Mucosa of stomach (tissue), 1 donor: ENCODE data around the gene MIPEP.

Experiments
- H3K27me3 ChIP-seq: one replicate; pipeline ENCODE4 v1.7.0; 2013; ENCODE audit warnings: mild to moderate bottlenecking, low read length; ENCODE audit not compliant: control insufficient read depth, insufficient read depth
- H3K36me3 ChIP-seq: one replicate; pipeline ENCODE4 v1.7.0; 2013; ENCODE audit warnings: low read length; ENCODE audit not compliant: control insufficient read depth, insufficient read depth
- H3K4me1 ChIP-seq: one replicate; pipeline ENCODE4 v1.7.0; 2013; ENCODE audit warnings: mild to moderate bottlenecking, low read length; ENCODE audit not compliant: control insufficient read depth, insufficient read depth
- H3K4me3 ChIP-seq: one replicate; pipeline ENCODE4 v1.7.0; 2013; ENCODE audit warnings: low read length
- H3K9ac ChIP-seq: one replicate; pipeline ENCODE4 v1.7.0; 2013; ENCODE audit warnings: mild to moderate bottlenecking, low read length, moderate library complexity
- H3K9me3 ChIP-seq: one replicate; pipeline ENCODE4 v1.7.0; 2013; ENCODE audit warnings: mild to moderate bottlenecking, low read length, moderate library complexity; ENCODE audit not compliant: control insufficient read depth
- donor health status: Pancreatic carcinoma.

The MIPEP gene

GRCh38 chr13:23705583-23705982 is 183.6 kb downstream of the MIPEP start:
- no peaks in the 10 kb centered on the region for H3K9me3 ChIP-seq
- no peak overlapping the region for H3K9ac ChIP-seq
- H3K4me1 ChIP-seq: peaks cover 3% of the 10 kb centered on the region
- H3K4me3 ChIP-seq: no peak overlapping the region
- no peaks in the 10 kb centered on the region for H3K36me3 ChIP-seq
- H3K27me3 ChIP-seq: no peaks in the 10 kb centered on the region

DNA sequence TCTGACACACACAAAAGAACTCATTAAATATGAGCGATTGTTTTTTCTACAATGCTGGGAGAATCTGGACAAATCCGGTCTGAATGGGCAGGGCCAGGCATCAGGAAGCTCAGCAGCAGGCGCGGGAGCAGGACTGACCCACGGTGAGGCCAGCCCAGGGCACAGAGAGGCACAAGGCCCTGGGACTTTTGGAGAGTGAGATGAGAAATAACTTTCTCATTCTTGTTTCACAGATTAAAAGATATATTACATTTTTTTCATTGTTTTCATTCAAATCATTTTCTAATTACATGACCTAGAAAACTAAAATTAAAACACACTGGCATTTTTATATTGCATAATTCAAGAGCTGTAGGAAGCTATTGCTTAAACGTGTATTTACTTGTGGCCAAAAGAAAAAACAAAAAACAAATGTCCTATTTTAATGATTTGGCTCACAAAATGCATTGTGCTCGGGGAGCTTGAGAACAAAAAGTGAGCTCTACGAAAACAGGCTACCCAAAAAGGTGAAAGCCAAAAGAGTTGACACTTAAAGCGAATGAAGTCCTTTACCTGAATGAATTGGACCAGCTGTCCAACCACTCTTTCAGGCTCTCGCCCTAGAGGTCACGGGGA is 185.8 kb downstream of the MIPEP start:
- H3K27me3 ChIP-seq: no peaks in the 10 kb centered on the region
- H3K9ac ChIP-seq: no peak overlapping the region
- peaks cover 3% of the 10 kb centered on the region for H3K4me1 ChIP-seq
- H3K4me3 ChIP-seq: no peak overlapping the region
- no peaks in the 10 kb centered on the region for H3K9me3 ChIP-seq
- no peaks in the 10 kb centered on the region for H3K36me3 ChIP-seq

DNA sequence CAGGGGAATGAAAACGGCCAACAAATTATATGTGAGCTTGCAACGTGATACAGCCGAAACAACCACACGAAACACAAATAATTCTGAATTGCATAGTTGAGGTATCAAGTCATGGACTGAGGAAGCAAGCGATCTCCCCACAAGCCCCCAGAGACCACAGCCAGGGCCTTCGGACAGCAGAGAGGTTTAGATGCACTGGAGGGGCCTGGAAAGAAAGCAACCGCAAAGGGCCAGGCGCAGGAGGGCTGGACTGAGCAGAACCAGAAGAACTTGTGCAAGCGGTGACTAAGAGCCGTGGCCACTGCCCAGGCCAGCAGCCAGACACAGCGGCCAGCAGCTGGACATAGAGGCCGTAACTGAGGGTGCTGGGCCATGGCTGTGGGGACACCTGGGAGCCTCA is 187.6 kb downstream of the MIPEP start:
- Histone ChIP-seq H3K27me3 (no peaks in the 10 kb centered on the region), H3K4me3 (no peak overlapping the region)

DNA sequence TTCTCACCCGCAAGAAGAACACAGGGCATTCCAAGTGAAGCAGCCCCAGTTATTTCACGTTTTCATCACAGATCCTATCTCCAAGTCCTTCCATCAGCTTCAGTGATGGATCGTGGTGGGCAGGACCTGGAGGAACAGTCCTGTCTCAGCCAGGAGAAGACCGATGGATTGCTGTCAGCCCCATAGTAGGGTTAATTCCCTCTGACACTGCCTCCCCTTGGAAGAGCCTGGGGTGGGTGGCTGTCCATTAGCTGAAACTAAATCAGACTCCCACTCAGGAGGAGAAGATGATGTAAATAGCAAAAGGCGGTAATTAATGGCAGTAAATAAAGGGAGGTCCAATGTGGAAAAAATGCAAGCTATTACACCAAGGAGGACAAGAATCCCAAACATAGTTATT is 188.0 kb downstream of the MIPEP start:
- Histone ChIP-seq H3K9me3 (no peaks in the 10 kb centered on the region), H3K36me3 (no peaks in the 10 kb centered on the region), H3K4me1 (peaks cover 3% of the 10 kb centered on the region), H3K9ac (no peak overlapping the region), H3K4me3 (no peak overlapping the region), H3K27me3 (no peaks in the 10 kb centered on the region)

More for the DNA sequence above, 187.6 kb downstream of the MIPEP start:
- Histone ChIP-seq H3K4me1 (peaks cover 3% of the 10 kb centered on the region), H3K36me3 (no peaks in the 10 kb centered on the region), H3K9ac (no peak overlapping the region), H3K9me3 (no peaks in the 10 kb centered on the region)

DNA sequence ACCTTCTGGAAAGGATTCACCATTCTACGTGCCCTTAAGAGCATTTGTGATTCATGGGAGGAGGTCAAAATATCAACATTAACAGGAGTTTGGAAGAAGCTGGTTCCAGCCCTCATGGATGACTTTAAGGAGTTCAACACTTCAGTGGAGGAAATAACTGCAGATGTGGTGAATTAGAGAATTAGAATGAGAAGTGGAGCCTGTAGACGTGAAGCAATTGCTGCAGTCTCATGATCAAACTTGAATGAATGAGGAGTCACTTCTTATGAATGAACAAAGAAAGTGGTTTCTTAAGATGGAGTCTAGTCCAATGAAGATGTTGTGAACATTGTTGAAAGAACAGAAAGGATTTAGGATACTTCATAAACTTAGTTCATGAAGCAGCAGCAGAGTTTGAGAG is 189.9 kb downstream of the MIPEP start:
- no peaks in the 10 kb centered on the region for H3K36me3 ChIP-seq
- H3K9ac ChIP-seq: no peak overlapping the region
- H3K27me3 ChIP-seq: no peaks in the 10 kb centered on the region
- H3K4me3 ChIP-seq: no peak overlapping the region
- H3K4me1 ChIP-seq: peaks cover 3% of the 10 kb centered on the region
- no peaks in the 10 kb centered on the region for H3K9me3 ChIP-seq

- H3K9me3 ChIP-seq: no peaks in the 10 kb centered on the region
- no peak overlapping the region for H3K9ac ChIP-seq
- no peaks in the 10 kb centered on the region for H3K27me3 ChIP-seq
- no peak overlapping the region for H3K4me3 ChIP-seq
- no peaks in the 10 kb centered on the region for H3K36me3 ChIP-seq
- peaks cover 3% of the 10 kb centered on the region for H3K4me1 ChIP-seq
Measured at GRCh38 chr13:23697772-23698313, 191.4 kb downstream of the MIPEP start.

- no peak overlapping the region for H3K9ac ChIP-seq
- no peaks in the 10 kb centered on the region for H3K9me3 ChIP-seq
Measured at GRCh38 chr13:23696610-23697009, 192.6 kb downstream of the MIPEP start.

GRCh38 chr13:23695711-23696464 is 193.3 kb downstream of the MIPEP start:
- H3K36me3 ChIP-seq: no peaks in the 10 kb centered on the region
- H3K27me3 ChIP-seq: no peaks in the 10 kb centered on the region
- H3K4me3 ChIP-seq: no peak overlapping the region
- no peak overlapping the region for H3K9ac ChIP-seq
- H3K9me3 ChIP-seq: no peaks in the 10 kb centered on the region
- H3K4me1 ChIP-seq: peaks cover under 1% of the 10 kb centered on the region

More at GRCh38 chr13:23696610-23697009, 192.6 kb downstream of the MIPEP start:
- Histone ChIP-seq H3K36me3 (no peaks in the 10 kb centered on the region), H3K4me3 (no peak overlapping the region), H3K4me1 (peaks cover 3% of the 10 kb centered on the region), H3K27me3 (no peaks in the 10 kb centered on the region)

DNA sequence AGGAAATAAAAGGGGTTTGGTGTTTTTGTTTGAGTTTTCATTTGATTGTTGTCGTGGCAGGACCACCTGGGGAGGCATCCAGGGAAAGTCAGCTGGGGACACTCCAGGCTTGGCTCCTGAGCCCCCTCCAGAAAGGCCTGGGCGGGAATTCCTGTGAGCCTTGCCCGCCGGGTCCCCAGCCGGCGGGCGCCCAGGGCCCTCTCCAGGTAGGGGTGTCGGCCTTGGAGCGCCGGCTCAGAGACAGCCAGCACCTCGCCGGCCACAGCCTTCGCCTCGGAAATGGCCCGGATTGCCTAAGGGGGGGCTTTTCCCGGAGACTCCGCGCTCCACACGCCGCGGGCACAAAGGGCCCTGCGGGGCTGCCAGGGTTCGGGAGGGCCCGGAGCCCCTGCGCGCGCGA is 194.0 kb downstream of the MIPEP start:
- H3K4me3 ChIP-seq: no peak overlapping the region
- no peak overlapping the region for H3K9ac ChIP-seq
- no peaks in the 10 kb centered on the region for H3K36me3 ChIP-seq
- no peaks in the 10 kb centered on the region for H3K27me3 ChIP-seq
- H3K9me3 ChIP-seq: no peaks in the 10 kb centered on the region
- no peaks in the 10 kb centered on the region for H3K4me1 ChIP-seq

- no peaks in the 10 kb centered on the region for H3K4me1 ChIP-seq
- no peak overlapping the region for H3K9ac ChIP-seq
- H3K36me3 ChIP-seq: no peaks in the 10 kb centered on the region
- no peak overlapping the region for H3K4me3 ChIP-seq
- H3K9me3 ChIP-seq: no peaks in the 10 kb centered on the region
- H3K27me3 ChIP-seq: no peaks in the 10 kb centered on the region
Measured at GRCh38 chr13:23692816-23693215, 196.4 kb downstream of the MIPEP start.

GRCh38 chr13:23690668-23691067 is 198.5 kb downstream of the MIPEP start:
- no peak overlapping the region for H3K9ac ChIP-seq
- H3K27me3 ChIP-seq: no peaks in the 10 kb centered on the region
- H3K4me3 ChIP-seq: no peak overlapping the region
- no peaks in the 10 kb centered on the region for H3K36me3 ChIP-seq
- no peaks in the 10 kb centered on the region for H3K9me3 ChIP-seq
- no peaks in the 10 kb centered on the region for H3K4me1 ChIP-seq

DNA sequence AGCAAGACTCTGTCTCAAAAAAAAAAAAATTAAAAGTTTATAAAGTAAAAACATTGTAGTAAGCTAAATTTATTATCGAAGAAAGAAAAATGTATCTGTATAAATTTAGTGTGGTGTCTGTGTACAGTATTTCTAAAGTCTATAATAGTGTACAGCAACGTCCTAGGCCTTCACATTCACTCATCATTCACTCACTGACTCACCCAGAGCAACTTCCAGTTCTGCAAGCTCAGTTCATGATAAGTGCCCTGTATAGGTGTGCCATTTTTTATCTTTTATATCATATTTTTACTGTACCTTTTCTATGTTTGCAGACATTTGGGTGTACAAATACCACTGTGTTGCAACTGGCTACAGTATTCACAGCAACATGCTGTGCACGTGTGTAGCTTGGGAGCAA is 200.9 kb downstream of the MIPEP start:
- Histone ChIP-seq H3K4me1 (no peaks in the 10 kb centered on the region), H3K9me3 (no peaks in the 10 kb centered on the region), H3K27me3 (no peaks in the 10 kb centered on the region), H3K4me3 (no peak overlapping the region), H3K9ac (no peak overlapping the region), H3K36me3 (no peaks in the 10 kb centered on the region)
